ENCODE data around the gene ASB4. TPM values are rescaled to one million over a fixed set of nuclear protein-coding genes. Genes with fewer than 3 reads are reported as not detected.

Gene ASB4
- total and polyA plus RNA-seq, 10 donors = 0.03 TPM; not detected in 9

DNA sequence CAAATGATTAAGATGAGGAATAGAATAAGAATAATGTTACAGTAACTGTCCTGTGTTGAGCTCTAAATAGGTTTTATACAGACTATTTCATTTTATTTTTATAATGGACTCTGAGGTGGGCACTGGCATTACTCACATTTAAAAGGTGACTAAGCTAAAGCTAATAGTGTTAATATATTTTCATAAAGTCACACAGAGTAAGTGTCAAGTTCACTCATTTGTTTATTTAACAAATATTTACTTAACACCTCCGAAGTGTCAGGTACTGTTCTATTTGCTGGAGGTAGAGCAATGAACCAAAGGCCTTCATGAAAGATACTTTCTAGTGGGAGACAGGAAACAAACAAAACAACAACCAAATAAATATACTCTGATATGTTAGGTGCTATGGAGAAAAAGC is 44.0 kb downstream of the ASB4 start:
- no peak for DNase-seq
- H3K9me3 ChIP-seq = no peaks in the 10 kb centered on the region
- no peak overlapping the region for H3K27ac ChIP-seq
- 79 to 98% (median 88%) methylated on average over 1 of the region's 1 CpG for WGBS, 5 donors
- no peaks in the 10 kb centered on the region for H3K36me3 ChIP-seq
- TF ChIP-seq, protein P1, sequence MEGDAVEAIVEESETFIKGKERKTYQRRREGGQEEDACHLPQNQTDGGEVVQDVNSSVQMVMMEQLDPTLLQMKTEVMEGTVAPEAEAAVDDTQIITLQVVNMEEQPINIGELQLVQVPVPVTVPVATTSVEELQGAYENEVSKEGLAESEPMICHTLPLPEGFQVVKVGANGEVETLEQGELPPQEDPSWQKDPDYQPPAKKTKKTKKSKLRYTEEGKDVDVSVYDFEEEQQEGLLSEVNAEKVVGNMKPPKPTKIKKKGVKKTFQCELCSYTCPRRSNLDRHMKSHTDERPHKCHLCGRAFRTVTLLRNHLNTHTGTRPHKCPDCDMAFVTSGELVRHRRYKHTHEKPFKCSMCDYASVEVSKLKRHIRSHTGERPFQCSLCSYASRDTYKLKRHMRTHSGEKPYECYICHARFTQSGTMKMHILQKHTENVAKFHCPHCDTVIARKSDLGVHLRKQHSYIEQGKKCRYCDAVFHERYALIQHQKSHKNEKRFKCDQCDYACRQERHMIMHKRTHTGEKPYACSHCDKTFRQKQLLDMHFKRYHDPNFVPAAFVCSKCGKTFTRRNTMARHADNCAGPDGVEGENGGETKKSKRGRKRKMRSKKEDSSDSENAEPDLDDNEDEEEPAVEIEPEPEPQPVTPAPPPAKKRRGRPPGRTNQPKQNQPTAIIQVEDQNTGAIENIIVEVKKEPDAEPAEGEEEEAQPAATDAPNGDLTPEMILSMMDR (IDR thresholded peaks at IDR 0.05 in 8 of 11, conservative IDR thresholded peaks at IDR 0.05 in 3 of 11) = no peak
- TF ChIP-seq POLR2A (IDR thresholded peaks at IDR 0.05) = no peak
- no peak for TF ChIP-seq POLR2AphosphoS5 (IDR thresholded peaks at IDR 0.05)
- H3K27me3 ChIP-seq (replicated peaks in 1 of 7) = no peaks in the 10 kb centered on the region
- H3K4me3 ChIP-seq = no peak overlapping the region
- peaks cover 0 to 30% (median 7%) of the 10 kb centered on the region in 6 donors for H3K4me1 ChIP-seq
- intact Hi-C loops (cut with DNase I; ENCODE audit: low total_unique reads) = loop anchor here (5.0 kb wide), 1 partner anchor 158 kb away; no protein-coding TSS in a partner anchor

DNA sequence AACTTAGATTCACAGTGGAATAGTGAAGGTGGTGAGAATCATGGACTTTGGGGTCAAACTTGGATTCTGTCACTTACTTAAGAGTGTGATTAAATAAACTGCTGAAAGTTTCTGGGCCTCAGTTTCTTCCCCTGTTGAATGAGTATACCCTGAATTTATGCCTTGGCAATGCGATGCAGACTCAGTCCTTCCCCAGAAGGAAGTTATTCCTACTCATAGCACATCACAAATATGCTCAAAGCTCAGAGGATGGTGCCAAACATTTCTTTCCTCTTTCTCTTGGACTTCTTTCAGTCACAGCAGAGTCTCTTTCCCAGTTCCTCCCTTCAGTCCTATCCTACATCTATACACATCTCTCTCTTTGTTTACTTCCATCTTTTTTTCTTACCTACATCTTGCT is 45.1 kb downstream of the ASB4 start:
- TF ChIP-seq, protein P1 (IDR thresholded peaks at IDR 0.05 in 8 of 11, conservative IDR thresholded peaks at IDR 0.05 in 3 of 11) = no peak
- TF ChIP-seq POLR2AphosphoS5 (IDR thresholded peaks at IDR 0.05) = no peak
- no peak for TF ChIP-seq POLR2A (IDR thresholded peaks at IDR 0.05)
- Histone ChIP-seq H3K4me3 (no peak overlapping the region), H3K36me3 (no peaks in the 10 kb centered on the region), H3K4me1 (peaks cover 0 to 19% (median 7%) of the 10 kb centered on the region in 6 donors), H3K27ac (no peak overlapping the region), H3K27me3 (replicated peaks in 1 of 7) (no peaks in the 10 kb centered on the region), H3K9me3 (no peaks in the 10 kb centered on the region)
- intact Hi-C loops (cut with DNase I; ENCODE audit: low total_unique reads) = no loop called here
- WGBS, 5 donors = 84 to 95% (median 87%) methylated on average over 1 of the region's 1 CpG
- no peak for DNase-seq

DNA sequence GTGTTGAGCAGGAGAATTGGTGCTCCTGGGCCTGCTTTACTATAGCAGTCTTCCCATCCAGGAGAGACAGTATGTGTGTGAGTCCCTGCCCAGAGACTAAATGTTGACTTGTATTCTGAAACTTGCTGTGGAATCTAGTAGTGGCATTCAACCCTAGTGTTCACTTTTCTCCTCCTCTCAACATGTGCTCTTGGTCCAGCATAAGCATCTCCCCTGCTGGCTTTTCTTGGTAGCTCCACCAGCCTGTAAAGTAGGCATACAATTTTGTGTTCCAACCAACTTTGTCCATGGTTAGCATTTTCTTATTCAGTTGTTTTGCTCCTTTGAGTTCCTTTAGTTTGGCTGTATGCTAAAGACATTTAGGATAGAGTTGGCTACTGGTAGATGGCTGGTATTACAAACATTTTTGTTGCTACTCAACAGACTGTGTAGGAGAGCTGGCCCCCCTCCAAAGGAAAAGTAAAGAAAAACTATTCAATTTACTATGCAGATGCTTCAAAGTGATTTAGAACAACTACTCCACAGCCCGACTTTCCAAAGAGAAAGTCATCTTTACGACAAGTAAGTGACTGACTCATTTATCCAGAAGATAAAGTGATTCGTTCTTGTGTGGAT is 46.0 kb downstream of the ASB4 start:
- H3K27me3 ChIP-seq (replicated peaks in 1 of 7) = no peaks in the 10 kb centered on the region
- H3K4me3 ChIP-seq = no peak overlapping the region
- no peaks in the 10 kb centered on the region for H3K9me3 ChIP-seq
- no peaks in the 10 kb centered on the region for H3K36me3 ChIP-seq
- intact Hi-C loops (cut with DNase I; ENCODE audit: low total_unique reads) = no loop called here
- no peak for TF ChIP-seq POLR2A (IDR thresholded peaks at IDR 0.05)
- TF ChIP-seq, protein P1 (IDR thresholded peaks at IDR 0.05 in 8 of 11, conservative IDR thresholded peaks at IDR 0.05 in 3 of 11) = no peak
- no peak for TF ChIP-seq POLR2AphosphoS5 (IDR thresholded peaks at IDR 0.05)
- no peak overlapping the region for H3K27ac ChIP-seq
- no peak for DNase-seq
- peaks cover 0 to 10% (median 6%) of the 10 kb centered on the region in 6 donors for H3K4me1 ChIP-seq
- WGBS, 5 donors = 70 to 87% (median 75%) methylated on average over 3 of the region's 3 CpGs

DNA sequence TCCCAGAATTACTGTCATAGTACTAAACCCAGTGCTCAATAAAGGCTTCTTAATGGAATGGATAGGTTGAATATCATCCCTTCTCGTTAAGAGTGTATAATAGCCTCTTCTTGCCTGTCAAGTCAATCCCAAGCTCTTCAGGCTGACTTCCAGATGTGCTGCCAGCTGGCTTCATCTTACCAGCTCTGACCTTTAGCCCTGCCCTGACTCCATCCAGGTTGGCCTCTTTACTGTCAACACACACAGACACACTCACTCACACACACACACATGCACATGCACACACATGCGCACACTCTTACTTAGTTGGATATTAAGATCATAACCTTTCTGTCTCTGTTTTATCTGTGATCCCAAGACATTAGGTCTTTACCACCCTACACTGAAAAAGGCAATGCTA is 49.1 kb downstream of the ASB4 start:
- H3K4me3 ChIP-seq = no peak overlapping the region
- H3K27ac ChIP-seq = no peak overlapping the region
- no peaks in the 10 kb centered on the region for H3K36me3 ChIP-seq
- intact Hi-C loops (cut with DNase I; ENCODE audit: low total_unique reads) = no loop called here
- no peaks in the 10 kb centered on the region for H3K9me3 ChIP-seq
- TF ChIP-seq, protein P1 (IDR thresholded peaks at IDR 0.05 in 8 of 11, conservative IDR thresholded peaks at IDR 0.05 in 3 of 11) = no peak
- TF ChIP-seq POLR2A (IDR thresholded peaks at IDR 0.05) (no peak), POLR2AphosphoS5 (IDR thresholded peaks at IDR 0.05) (no peak)
- WGBS, 5 donors = 66 to 86% (median 75%) methylated on average over 2 of the region's 2 CpGs
- no peak for DNase-seq
- H3K27me3 ChIP-seq (replicated peaks in 1 of 7) = no peaks in the 10 kb centered on the region
- no peaks in the 10 kb centered on the region for H3K4me1 ChIP-seq

Measured in spleen (tissue), 11 donors.